HCT116 (cell line): ENCODE data around the gene AMMECR1. TPM values are rescaled to one million over a fixed set of nuclear protein-coding genes. Genes with fewer than 3 reads are reported as not detected.

Experiments used
- ATAC-seq: fragments of 200-7000 bp; cut with Tn5 transposase; 2 replicates; pipeline ENCODE4 v1.9.1; 2020; ENCODE audit warnings: mild to moderate bottlenecking, moderate library complexity
- BruUV-seq: library from RNA; stranded (reverse); fragments of 400-500 nt; replicated peaks from 2 replicates; lab custom pipeline; 2021; lab: Mats Ljungman, UMichigan
- CTCF ChIA-PET: fragments of 300-600 bp; sonication (Branson Sonifier 250); formaldehyde crosslinking; loops from one replicate; lab custom pipeline; 2021; ENCODE audit warnings: antibody characterized with exemption; lab: Charles Lee
- POLR2A ChIA-PET: fragments of 300-600, 350-600 bp; sonication (Branson Sonifier 250); formaldehyde crosslinking; loops from one replicate; lab custom pipeline; 2021; ENCODE audit warnings: antibody characterized with exemption; lab: Charles Lee
- RAD21 ChIA-PET, 2 experiments: fragments of 300-600 bp; sonication (Branson Sonifier 250); formaldehyde crosslinking; loops; one replicate each; lab custom pipeline; 2023; ENCODE audit warnings: low total read pairs in 2 of 2; ENCODE audit not compliant: uncharacterized antibody in 2 of 2, unreplicated experiment in 2 of 2, low non-redundant PET in 1 of 2; lab: Charles Lee
- DNase-seq: peaks from one replicate; pipeline ENCODE4 v3.0.0-alpha.2; 2010; ENCODE audit warnings: low read depth, low spot score
- H2AFZ ChIP-seq: fragments of 200-600 bp; shearing (Covaris generic), sonication (generic); 2 replicates; pipeline ENCODE4 v1.6.1; 2017; ENCODE audit warnings: low read depth, mixed run types, mixed read lengths, antibody characterized with exemption, low read length; ENCODE audit not compliant: poor library complexity, severe bottlenecking
- H3K27ac ChIP-seq: 2 replicates; pipeline ENCODE4 v1.5.1; 2012; ENCODE audit warnings: low read depth, low read length
- H3K27me3 ChIP-seq: fragments of 200-600 bp; sonication (generic); 2 replicates; pipeline ENCODE4 v1.6.1; 2016; ENCODE audit warnings: mixed run types, low read length, mixed read lengths; ENCODE audit not compliant: insufficient read depth
- H3K36me3 ChIP-seq, 2 experiments: fragments of 200-500 bp in 1 of 2; fragments of 200-600 bp in 1 of 2; sonication (Bioruptor generic) in 1 of 2; sonication (generic) in 1 of 2; 2 replicates each; pipeline versions ENCODE4 v1.5.1 to v1.6.1; 2014 to 2016; ENCODE audit warnings: low read length in 2 of 2, inconsistent platforms in 1 of 2, mixed read lengths in 1 of 2, mixed run types in 1 of 2; ENCODE audit not compliant: insufficient read depth in 2 of 2, control insufficient read depth in 1 of 2
- H3K4me1 ChIP-seq, 2 experiments: fragments of 200-600 bp in 1 of 2; sonication (generic) in 1 of 2; 2 replicates each; pipeline versions ENCODE4 v1.5.1 to v1.6.1; 2012 to 2017; ENCODE audit warnings: low read length in 2 of 2, inconsistent platforms in 1 of 2, mild to moderate bottlenecking in 1 of 2, mixed read lengths in 1 of 2, mixed run types in 1 of 2, moderate library complexity in 1 of 2; ENCODE audit not compliant: insufficient read depth in 2 of 2, control insufficient read depth in 1 of 2
- H3K4me2 ChIP-seq: fragments of 200-600 bp; sonication (generic); 2 replicates; pipeline ENCODE4 v1.6.1; 2017; ENCODE audit warnings: mixed run types, low read length, mixed read lengths
- H3K4me3 ChIP-seq, 2 experiments: fragments of 200-600 bp in 1 of 2; sonication (generic) in 1 of 2; replicated peaks in 1 of 2; 2 replicates each; pipeline ENCODE4 v1.5.1; 2011 to 2016; ENCODE audit warnings: low read length in 2 of 2, control low read depth in 1 of 2, low read depth in 1 of 2, mild to moderate bottlenecking in 1 of 2, mixed read lengths in 1 of 2, mixed run types in 1 of 2
- H3K79me2 ChIP-seq: fragments of 200-600 bp; sonication (generic); 2 replicates; pipeline ENCODE4 v1.6.1; 2017; ENCODE audit warnings: mild to moderate bottlenecking, mixed run types, low read length, moderate library complexity, mixed read lengths; ENCODE audit not compliant: insufficient read depth
- H3K9ac ChIP-seq: fragments of 200-600 bp; sonication (generic); 2 replicates; pipeline ENCODE4 v1.6.1; 2016; ENCODE audit warnings: low read length, mixed read lengths
- H3K9me2 ChIP-seq: fragments of 200-600 bp; sonication (generic), shearing (Covaris generic); 2 replicates; pipeline ENCODE4 v1.6.1; 2017; ENCODE audit warnings: mixed run types, mild to moderate bottlenecking, moderate library complexity; ENCODE audit not compliant: insufficient read depth
- H3K9me3 ChIP-seq, 2 experiments: fragments of 200-500 bp in 1 of 2; fragments of 200-600 bp in 1 of 2; sonication (Bioruptor generic) in 1 of 2; sonication (generic) in 1 of 2; 2 replicates each; pipeline ENCODE4 v1.6.1; 2014 to 2017; ENCODE audit warnings: low read length in 2 of 2, mixed read lengths in 2 of 2, inconsistent platforms in 1 of 2, low read depth in 1 of 2, mild to moderate bottlenecking in 1 of 2, mixed run types in 1 of 2, moderate library complexity in 1 of 2; ENCODE audit not compliant: control insufficient read depth in 1 of 2, insufficient read depth in 1 of 2
- H4K20me1 ChIP-seq: fragments of 200-600 bp; sonication (generic), shearing (Covaris generic); 2 replicates; pipeline ENCODE4 v1.6.1; 2017; ENCODE audit warnings: mixed run types, mild to moderate bottlenecking, moderate library complexity; ENCODE audit not compliant: insufficient read depth
- EZH2 ChIP-seq: fragments of 200-600 bp; sonication (generic); IDR thresholded peaks from 2 replicates; pipeline ENCODE4 v1.6.1; 2017; ENCODE audit warnings: antibody characterized with exemption, mixed run types
- EZH2phosphoT487 ChIP-seq: fragments of 200-600 bp; IDR thresholded peaks from 2 replicates; pipeline ENCODE4 v1.6.1; 2018; ENCODE audit warnings: antibody characterized with exemption, borderline replicate concordance
- JUND ChIP-seq: IDR thresholded peaks from 2 replicates; pipeline ENCODE4 v1.6.1; 2012
- POLR2A ChIP-seq: IDR thresholded peaks from 2 replicates; pipeline ENCODE4 v1.7.0; 2011; ENCODE audit warnings: borderline replicate concordance; ENCODE audit not compliant: insufficient read depth, insufficient read length; ENCODE audit errors: extremely low read depth
- RAD21 ChIP-seq: IDR thresholded peaks from 2 replicates; pipeline ENCODE4 v1.6.1; 2012; ENCODE audit warnings: low read depth, mild to moderate bottlenecking
- SP1 ChIP-seq: IDR thresholded peaks from 2 replicates; pipeline ENCODE4 v1.6.1; 2012; ENCODE audit warnings: low read depth
- TCF7L2 ChIP-seq: IDR thresholded peaks from 2 replicates; pipeline ENCODE4 v1.7.0; 2011; ENCODE audit warnings: borderline replicate concordance, inconsistent platforms; ENCODE audit not compliant: insufficient read depth, insufficient read length; ENCODE audit errors: extremely low read depth
- YY1 ChIP-seq: IDR thresholded peaks from 2 replicates; pipeline ENCODE4 v1.6.1; 2011; ENCODE audit warnings: low read length, low read depth, moderate library complexity, mild to moderate bottlenecking; ENCODE audit not compliant: insufficient replicate concordance; ENCODE audit errors: extremely low read depth
- ZNF274 ChIP-seq: fragments of 200-500 bp; sonication (Bioruptor generic); IDR thresholded peaks from 2 replicates; pipeline ENCODE4 v1.6.1; 2014; ENCODE audit warnings: mild to moderate bottlenecking, low read depth, low read length, inconsistent platforms
- intact Hi-C: fragments of 100-400 bp; cut with micrococcal nuclease; formaldehyde crosslinking; loops from 2 replicates; pipeline ENCODE4 v1.10.0; 2022
- total RNA-seq: library from RNA; stranded (reverse); gene quantifications from one replicate; pipeline ENCODE4 v1.2.1, GENCODE V29; 2021; ENCODE audit not compliant: unreplicated experiment
- TF ChIP-seq, protein P1 (sequence below), 3 experiments: fragments of 200-600 bp in 1 of 3; sonication (generic) in 1 of 3; IDR thresholded peaks in 2 of 3; conservative IDR thresholded peaks in 1 of 3; 2 replicates each; pipeline ENCODE4 v1.5.1; 2012 to 2017; ENCODE audit warnings: low read depth in 2 of 3, low read length in 2 of 3, antibody characterized with exemption in 1 of 3, borderline replicate concordance in 1 of 3, control low read depth in 1 of 3, mild to moderate bottlenecking in 1 of 3, mixed read lengths in 1 of 3, mixed run types in 1 of 3, moderate library complexity in 1 of 3; ENCODE audit not compliant: insufficient read depth in 1 of 3
- TF ChIP-seq, protein P2 (sequence below): IDR thresholded peaks from 2 replicates; pipeline ENCODE4 v1.6.1; 2011; ENCODE audit warnings: mild to moderate bottlenecking, low read length, moderate library complexity; ENCODE audit not compliant: insufficient replicate concordance; ENCODE audit errors: extremely low read depth

Gene AMMECR1
- total RNA-seq, 1 experiment from 2014 or later = 9.2 TPM

DNA sequence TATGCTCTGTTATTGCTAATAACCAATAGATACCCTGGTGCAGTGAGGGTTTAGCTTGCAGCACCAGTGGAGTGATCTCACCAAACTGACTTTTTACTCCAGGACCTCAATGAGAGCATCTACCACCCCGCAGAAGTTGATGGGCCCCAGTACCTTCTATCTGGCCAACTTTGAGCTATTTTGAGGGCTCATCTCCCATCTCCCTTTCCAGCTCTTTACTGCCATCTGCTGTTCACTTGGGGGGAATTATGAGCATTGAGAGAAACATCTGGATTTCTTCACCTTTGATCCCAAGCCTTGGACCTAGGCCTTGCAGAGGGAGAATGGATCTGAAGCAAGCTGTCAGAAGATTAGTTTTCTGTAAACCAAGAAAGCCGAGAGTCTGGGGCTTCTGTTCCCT, 171.4 kb downstream of the AMMECR1 start (continued):
- no peak for TF ChIP-seq YY1
- TF ChIP-seq ZNF274 = no peak
- peak; percentile 58 for TF ChIP-seq RAD21
- no peak for TF ChIP-seq JUND
- TF ChIP-seq EZH2 = no peak
- no peak for TF ChIP-seq EZH2phosphoT487
- no peak for TF ChIP-seq SP1
- no peak for TF ChIP-seq POLR2A
- TF ChIP-seq, protein P1, sequence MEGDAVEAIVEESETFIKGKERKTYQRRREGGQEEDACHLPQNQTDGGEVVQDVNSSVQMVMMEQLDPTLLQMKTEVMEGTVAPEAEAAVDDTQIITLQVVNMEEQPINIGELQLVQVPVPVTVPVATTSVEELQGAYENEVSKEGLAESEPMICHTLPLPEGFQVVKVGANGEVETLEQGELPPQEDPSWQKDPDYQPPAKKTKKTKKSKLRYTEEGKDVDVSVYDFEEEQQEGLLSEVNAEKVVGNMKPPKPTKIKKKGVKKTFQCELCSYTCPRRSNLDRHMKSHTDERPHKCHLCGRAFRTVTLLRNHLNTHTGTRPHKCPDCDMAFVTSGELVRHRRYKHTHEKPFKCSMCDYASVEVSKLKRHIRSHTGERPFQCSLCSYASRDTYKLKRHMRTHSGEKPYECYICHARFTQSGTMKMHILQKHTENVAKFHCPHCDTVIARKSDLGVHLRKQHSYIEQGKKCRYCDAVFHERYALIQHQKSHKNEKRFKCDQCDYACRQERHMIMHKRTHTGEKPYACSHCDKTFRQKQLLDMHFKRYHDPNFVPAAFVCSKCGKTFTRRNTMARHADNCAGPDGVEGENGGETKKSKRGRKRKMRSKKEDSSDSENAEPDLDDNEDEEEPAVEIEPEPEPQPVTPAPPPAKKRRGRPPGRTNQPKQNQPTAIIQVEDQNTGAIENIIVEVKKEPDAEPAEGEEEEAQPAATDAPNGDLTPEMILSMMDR (IDR thresholded peaks at IDR 0.05 in 2 of 3, conservative IDR thresholded peaks at IDR 0.05 in 1 of 3; ENCODE audit: borderline replicate concordance in 1 of 3, insufficient read depth in 1 of 3, low read depth in 2 of 3, low read length in 2 of 3) = peak; percentile 51 to 60 (median 60); a peak in 5 of 6 replicates

- Histone ChIP-seq H4K20me1 (no peaks in the 10 kb centered on the region), H3K36me3 (no peaks in the 10 kb centered on the region), H2AFZ (no peak overlapping the region), H3K27me3 (no peaks in the 10 kb centered on the region), H3K27ac (no peak overlapping the region), H3K9ac (no peak overlapping the region), H3K79me2 (no peaks in the 10 kb centered on the region), H3K4me3 (no peak overlapping the region), H3K9me2 (no peaks in the 10 kb centered on the region), H3K9me3 (no peaks in the 10 kb centered on the region), H3K4me1 (no peaks in the 10 kb centered on the region), H3K4me2 (no peak overlapping the region)
- ATAC-seq = peak; percentile 62
- intact Hi-C loops = loop anchor here (2.0 kb wide), 1 partner anchor 235 kb away; no protein-coding TSS in a partner anchor
- CTCF ChIA-PET = interaction anchor here (0.6 to 3.4 kb wide), 17 partner anchors 10 to 435 kb away, joined by 3 to 26 read pairs (median 3); no protein-coding TSS in a partner anchor
- no peak for TF ChIP-seq TCF7L2
- TF ChIP-seq, protein P1 (IDR thresholded peaks at IDR 0.05 in 2 of 3, conservative IDR thresholded peaks at IDR 0.05 in 1 of 3; ENCODE audit: borderline replicate concordance in 1 of 3, insufficient read depth in 1 of 3, low read depth in 2 of 3, low read length in 2 of 3) = peak; percentile 11 to 50 (median 46); a peak in 4 of 6 replicates
- no peak for TF ChIP-seq EZH2phosphoT487
- peak; percentile 26; the same call in 1 of the 2 replicates for TF ChIP-seq RAD21
- TF ChIP-seq, protein P2, sequence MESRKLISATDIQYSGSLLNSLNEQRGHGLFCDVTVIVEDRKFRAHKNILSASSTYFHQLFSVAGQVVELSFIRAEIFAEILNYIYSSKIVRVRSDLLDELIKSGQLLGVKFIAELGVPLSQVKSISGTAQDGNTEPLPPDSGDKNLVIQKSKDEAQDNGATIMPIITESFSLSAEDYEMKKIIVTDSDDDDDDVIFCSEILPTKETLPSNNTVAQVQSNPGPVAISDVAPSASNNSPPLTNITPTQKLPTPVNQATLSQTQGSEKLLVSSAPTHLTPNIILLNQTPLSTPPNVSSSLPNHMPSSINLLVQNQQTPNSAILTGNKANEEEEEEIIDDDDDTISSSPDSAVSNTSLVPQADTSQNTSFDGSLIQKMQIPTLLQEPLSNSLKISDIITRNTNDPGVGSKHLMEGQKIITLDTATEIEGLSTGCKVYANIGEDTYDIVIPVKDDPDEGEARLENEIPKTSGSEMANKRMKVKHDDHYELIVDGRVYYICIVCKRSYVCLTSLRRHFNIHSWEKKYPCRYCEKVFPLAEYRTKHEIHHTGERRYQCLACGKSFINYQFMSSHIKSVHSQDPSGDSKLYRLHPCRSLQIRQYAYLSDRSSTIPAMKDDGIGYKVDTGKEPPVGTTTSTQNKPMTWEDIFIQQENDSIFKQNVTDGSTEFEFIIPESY = no peak
- TF ChIP-seq JUND = no peak
- no TSS peak for BruUV-seq
- no peak for DNase-seq
- POLR2A ChIA-PET = no interaction called here
- RAD21 ChIA-PET = no interaction called here
Observed at GRCh38 chrX:110145854-110146253, 172.0 kb downstream of the AMMECR1 start.
